GM18499 (cell line): ENCODE measurements around the gene CCNF.

ENCODE experiments used
- ATAC-seq: cut with Tn5 transposase; IDR thresholded peaks from one replicate; pipeline ENCODE4 v1.9.1; 2021; ENCODE audit warnings: moderate number of reproducible peaks; ENCODE audit not compliant: insufficient read depth, unreplicated experiment

Gene CCNF

DNA sequence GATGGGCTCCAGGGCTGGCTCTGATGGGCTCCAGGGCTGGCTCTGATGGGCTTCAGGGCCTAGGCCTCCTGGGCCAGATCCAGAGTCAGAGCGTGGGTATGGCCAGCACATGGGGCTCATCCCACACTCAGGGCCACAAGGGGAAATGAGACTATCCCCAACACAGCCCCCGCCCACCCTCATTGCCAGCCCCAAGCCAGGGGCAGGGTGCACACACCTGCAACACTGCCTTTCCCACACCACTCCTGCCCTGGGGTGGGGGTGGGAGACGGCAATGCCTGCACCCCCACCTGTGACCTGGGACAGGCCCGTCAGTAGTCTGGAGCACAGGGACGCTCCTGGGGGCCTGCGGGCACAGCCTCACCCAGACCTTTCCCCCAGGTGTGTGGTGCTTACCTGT lies 70.2 kb downstream of the CCNF start:
- no peak for ATAC-seq

DNA sequence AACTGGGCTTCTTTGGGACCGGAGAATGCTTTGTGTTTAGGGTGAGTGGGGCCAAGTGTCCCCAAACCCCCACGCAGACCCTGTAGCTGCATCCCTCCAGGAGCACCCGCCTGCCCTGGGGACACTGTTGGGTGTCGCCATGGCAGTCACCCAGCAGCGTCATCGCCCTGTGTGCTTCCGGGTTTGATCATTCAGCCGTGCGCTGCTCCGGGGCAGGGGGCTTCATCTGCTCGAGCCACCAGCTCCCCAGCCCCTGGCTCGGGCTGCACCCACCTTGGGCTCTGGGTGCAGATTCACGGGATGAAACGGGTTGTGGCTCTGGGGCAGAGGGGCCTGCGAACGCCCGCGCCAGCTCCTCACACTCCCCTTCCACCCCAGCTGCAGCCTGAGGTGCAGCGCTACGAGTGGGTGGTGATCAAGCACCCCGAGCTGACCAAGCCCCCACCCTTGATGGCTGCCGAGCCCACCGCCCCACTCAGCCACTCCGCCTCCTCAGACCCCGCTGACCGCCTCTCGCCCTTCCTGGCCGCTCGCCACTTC lies 70.7 kb downstream of the CCNF start:
- ATAC-seq, result no peak

DNA sequence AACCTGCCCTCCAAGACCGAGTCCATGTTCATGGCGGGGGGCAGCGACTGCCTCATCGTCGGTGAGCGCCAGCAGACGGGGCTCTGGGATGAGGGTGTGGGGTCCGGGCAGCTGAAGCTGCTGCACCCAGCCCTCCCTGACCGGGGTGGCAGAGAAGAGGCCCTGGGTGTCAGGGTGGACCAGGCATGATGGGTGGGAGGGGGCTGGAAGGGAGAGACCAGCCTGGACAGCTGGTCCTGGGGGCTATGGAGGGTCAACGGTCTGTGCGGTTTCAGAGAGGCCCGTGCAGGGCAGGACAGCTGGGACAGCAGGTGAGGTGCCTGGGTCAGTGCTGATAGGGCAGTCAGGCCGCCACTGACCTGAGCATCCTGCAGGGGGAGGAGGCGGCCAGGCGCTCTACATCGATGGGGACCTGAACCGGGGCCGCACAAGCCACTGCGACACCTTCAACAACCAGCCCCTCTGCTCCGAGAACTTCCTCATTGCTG lies 71.2 kb downstream of the CCNF start:
- ATAC-seq, result no peak

DNA sequence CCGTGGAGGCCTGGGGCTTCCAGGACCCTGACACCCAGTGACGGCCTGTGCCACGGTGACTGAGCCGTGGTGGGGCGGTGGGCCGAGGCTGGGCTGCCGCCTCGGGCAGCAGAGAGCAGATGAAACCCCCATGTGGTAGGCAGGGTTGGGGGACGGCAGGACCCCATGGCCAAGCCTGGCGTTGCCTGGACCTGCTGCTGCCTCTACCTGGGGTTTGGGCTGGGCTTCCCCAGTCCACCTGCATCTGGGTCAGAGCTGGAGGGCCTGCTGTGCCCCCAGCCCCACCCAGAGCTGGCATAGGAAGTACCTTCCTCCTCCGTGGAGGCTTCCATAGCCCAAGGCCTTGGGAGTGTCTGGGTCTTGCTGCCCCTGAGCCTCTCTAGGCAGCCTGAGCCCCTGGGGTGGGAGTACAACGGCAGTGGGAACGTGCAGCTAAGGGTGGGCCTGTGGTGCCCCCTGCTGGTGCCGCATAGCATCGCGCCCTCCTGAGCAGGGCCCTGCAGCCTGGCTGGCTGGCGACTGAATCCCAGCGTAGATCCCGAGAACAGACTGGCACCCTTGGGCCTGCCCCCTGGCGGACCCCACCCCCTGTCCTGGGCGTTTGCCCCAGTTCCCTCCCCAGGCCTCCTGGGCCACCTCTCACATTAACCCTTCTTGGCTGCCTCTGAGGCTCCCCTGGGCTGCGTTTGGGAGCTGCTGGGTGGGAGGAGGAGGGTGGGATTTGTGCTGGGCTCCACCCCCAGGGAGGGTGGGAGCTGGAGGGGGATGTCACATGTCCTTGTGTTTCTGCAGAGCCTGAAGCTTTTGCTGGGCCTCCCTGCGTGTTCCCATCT lies 71.9 kb downstream of the CCNF start:
- ATAC-seq, result no peak

DNA sequence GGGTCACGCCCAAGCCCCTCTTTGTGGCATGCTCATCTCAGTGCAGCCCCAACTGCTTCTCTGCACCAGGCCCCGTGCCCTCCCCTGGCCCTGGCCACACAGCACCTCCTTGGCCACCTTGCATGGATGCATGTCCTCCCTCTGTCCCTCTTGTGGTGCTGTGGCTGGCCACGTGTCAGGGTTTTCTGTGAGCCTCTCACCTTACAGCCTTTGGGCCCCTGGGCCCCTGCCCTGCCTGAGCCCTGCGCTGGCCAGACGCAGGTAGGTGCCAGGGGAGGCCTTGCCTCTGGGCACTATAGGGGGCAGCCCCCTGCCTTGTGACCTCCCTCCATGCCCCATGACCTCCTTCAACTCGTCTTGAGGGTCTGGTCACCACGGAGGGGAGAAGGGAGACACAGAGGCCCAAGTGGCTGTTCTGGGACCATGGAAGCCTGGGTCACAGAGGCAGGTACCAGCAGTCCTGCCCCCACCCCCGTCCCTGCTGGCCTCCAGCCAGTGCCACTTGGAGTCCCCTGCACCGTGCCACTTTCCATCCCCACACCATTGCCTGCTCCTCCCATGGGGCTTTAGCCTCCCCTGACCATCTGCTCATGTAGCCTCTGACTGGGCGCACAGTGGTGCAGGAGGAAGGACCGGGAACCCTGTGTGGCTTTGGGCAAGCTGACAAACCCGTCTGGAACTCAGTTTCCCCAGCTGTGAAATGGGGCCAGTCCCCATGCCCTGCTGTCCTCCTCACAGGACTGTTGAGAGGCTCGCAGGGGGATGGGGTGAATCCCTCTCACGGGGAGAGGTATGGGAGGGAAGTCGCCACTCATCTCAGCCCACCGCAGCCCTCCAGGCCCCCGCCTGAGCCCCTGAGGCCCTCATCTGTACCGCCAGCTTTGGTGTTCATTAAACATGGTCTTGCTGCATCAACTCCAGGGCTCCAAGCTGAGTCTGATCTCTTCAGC lies 73.0 kb downstream of the CCNF start:
- ATAC-seq, result no peak

DNA sequence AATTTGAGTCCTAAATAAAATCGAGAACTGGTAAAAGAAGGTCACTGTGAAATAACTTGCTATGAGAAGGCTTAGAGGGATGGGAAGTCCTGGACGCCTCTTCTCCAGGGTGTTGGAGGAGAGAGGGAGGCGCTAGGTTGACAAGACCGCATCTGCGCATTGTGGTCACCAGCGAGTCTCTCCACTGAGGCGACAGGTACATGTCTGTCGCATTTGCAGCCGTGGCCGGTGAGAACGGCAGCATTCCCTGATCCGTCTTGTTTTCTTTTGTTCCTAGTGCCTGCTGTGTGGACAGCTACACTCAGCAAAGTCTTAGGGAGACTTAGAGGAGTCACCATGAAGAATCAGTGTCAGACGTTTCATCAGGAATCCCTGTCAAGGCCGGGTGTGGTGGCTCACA lies 76.4 kb downstream of the CCNF start:
- no peak for ATAC-seq

DNA sequence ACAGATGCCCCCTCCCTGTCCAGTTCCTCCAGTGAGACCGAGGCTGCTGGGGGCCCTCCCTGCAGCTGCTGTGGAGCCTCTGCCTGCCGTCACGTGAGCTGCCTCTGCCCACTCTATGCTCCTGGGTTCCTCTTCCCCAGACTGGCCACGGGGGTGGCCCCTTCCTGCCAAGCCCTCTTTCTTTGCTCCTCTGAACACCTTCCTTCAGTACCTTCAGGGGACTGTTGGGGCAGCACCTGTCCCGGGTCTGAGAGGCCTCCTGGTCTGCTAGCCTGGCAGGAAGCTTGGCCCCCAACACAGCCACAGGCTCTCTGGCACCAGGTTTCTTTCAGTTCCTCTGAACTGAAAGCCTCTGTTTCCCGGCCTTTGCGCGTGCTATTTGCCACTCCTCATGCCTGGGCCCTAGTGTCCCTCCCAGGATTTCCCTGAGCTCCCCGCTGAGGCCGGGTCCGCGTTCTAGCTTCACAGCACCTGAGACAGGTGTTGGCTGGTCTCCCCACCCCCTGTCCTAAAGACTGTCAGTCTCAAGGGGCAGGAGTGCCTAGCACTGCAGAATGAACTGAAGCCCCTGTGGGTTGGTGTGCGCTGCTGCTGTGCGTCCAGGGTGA lies 77.9 kb downstream of the CCNF start:
- ATAC-seq, result no peak

DNA sequence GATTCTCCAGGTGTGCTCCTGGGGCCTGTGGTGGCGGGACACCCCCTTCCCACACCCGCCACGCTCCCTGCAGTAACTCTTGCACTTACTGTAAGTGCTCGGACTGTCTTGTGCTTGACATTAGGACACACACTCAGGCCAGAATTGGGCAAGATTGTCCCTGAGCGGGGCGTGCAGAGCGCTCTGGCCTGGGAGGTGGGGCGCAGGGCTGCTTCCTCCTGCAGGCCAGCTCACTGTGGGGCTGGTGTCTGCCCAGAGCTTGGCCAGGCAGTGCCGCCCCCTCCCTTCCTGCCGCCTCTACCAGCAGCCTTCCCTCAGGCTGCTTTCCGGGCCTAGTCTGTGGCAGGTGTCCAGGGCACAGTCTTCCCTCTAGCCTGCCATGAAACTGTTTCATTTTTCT lies 78.4 kb downstream of the CCNF start:
- no peak for ATAC-seq
